Vagina (tissue), 2 donors: ENCODE measurements around the gene TRIM37.

Experiments used
- CTCF ChIP-seq, 3 experiments: fragments of 450-650 bp in 2 of 3; fragments of 200-600 bp in 1 of 3; sonication (generic) in 1 of 3; IDR thresholded peaks; one replicate each; pipeline ENCODE4 v1.5.1; 2017 to 2019; ENCODE audit warnings: antibody characterized with exemption in 3 of 3, mild to moderate bottlenecking in 2 of 3, moderate library complexity in 2 of 3
- POLR2A ChIP-seq, 2 donors: fragments of 450-650 bp; IDR thresholded peaks; one replicate each; pipeline ENCODE4 v1.6.1; 2017; ENCODE audit warnings: antibody characterized with exemption in 2 of 2, mild to moderate bottlenecking in 2 of 2, moderate library complexity in 2 of 2

DNA sequence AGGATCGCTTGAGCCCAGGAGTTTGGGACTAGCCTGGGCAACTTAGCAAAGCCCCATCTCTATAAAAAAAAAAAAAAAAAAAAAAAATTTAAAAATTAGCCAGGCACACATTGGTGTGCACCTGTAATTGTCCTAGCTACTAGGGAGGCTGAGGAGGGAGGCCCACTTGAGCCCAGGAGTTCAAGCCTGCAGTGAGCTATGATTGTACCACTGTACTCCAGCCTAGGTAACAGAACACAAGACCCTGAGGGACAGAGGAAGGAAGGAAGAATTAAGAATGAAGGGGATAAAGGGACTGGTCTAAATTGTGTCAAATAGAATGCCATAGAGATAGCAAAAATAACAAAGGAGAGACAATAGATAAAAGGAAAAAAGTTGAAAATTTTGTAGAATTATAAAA is 102.8 kb downstream of the TRIM37 start:
- TF ChIP-seq CTCF (IDR thresholded peaks at IDR 0.05) (no peak), POLR2A (IDR thresholded peaks at IDR 0.05) (no peak)
